SKM-1 (cell line): Measurements from ENCODE around the gene PTPRE.

ENCODE experiments used
- DNase-seq: peaks from one replicate; lab custom pipeline; 2025; ENCODE audit not compliant: unreplicated experiment; lab: John Stamatoyannopoulos, UW

PTPRE gene

GRCh38 chr10:128068398-128069285 is 161.7 kb downstream of the PTPRE start:
- DNase-seq: no peak

- peak; percentile 54 for DNase-seq
Measured at GRCh38 chr10:128069351-128070051, 162.6 kb downstream of the PTPRE start.

GRCh38 chr10:128070161-128070560 is 163.3 kb downstream of the PTPRE start:
- no peak for DNase-seq

- no peak for DNase-seq
Measured at GRCh38 chr10:128070721-128071416, 164.0 kb downstream of the PTPRE start.

GRCh38 chr10:128071417-128071782 is 164.5 kb downstream of the PTPRE start:
- DNase-seq: no peak

DNA sequence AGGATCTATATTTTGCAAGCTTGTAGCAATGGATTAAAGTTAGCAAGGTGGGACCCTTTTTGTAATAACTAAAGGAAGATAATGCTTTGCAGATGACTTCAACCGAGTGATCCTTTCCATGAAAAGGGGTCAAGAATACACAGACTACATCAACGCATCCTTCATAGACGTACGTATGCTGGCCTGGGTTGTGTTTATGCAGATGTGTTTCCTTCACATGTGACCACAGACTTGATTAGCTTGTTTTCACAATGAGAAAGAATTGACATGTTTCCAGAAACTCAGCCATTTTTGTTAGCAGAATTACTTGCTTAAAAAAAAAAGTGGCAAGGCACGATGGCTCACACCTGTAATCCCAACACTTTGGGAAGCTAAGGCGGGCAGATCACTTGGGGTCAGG is 165.1 kb downstream of the PTPRE start:
- DNase-seq: no peak

GRCh38 chr10:128072941-128073645 is 166.2 kb downstream of the PTPRE start:
- DNase-seq: no peak

- DNase-seq: no peak
Measured at GRCh38 chr10:128073890-128074289, 167.0 kb downstream of the PTPRE start.

DNA sequence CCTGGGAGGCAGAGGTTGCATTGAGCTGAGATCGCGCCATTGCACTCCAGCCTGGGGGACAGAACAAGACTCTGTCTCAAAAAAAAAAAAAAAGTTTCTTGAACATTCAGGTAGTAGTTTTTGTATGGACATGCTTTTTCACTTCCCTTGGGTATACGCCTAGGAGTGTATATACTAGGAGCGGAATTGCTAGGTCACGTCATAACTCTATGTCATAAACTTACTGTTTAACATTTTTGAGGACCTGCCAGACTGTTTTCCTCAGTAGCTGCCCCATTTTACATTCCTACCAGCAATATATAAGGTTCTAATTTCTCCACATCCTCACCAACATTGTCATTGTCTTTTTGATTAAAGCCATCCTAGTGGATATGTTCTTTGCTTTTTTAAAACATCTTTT is 167.7 kb downstream of the PTPRE start:
- DNase-seq: no peak

DNA sequence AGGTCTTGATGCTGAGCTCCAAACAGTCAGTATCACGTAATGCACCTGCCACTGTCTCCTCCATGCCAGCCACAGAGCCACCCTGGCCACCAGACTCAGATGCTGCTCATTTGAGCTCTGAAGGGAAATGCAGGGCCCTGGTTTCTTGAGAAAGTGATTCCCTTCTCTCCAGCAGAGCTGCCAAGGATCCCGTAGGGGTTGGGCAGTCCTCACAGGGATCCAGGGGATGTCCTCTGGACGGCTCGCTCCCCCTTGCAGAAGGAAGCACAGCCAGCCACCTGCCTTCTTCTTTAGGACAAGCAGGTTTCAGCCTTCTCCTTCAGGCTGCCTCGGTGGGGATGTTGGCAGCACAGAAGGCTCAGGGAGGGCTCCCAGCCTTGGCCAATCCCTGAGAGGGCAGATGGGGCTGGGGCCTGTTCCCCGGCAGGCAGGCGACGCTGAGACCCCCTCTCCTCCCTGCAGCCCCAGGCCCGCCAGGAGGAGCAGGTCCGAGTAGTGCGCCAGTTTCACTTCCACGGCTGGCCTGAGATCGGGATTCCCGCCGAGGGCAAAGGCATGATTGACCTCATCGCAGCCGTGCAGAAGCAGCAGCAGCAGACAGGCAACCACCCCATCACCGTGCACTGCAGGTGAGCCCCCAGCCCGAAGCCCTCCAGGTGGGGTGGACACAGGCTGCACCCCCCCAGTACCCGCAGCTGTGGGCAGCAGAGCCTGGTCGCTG is 170.4 kb downstream of the PTPRE start:
- no peak for DNase-seq

GRCh38 chr10:128078136-128078969 is 171.4 kb downstream of the PTPRE start:
- DNase-seq: no peak

- no peak for DNase-seq
Measured at GRCh38 chr10:128080231-128080630, 173.3 kb downstream of the PTPRE start.

- no peak for DNase-seq
Measured at GRCh38 chr10:128080641-128081040, 173.7 kb downstream of the PTPRE start.

DNA sequence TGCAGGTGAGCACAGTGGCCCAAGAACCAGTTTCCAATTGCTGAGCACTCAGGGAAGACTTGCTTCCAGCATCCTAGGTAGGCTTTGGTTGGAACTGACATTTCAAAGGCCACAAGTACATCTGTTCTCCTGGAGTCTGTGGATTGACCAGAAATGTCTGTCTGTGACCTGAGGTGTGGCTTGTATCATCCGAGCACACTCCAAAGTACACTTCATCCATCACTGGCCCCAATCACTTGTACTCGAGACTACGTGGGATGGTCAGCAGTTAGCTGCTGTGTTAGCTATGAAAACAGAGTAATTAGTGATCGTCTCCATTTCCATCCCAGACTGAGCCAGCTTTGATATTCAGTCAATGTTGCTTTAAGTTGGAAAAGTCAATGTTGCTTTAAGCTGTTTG is 174.3 kb downstream of the PTPRE start:
- no peak for DNase-seq

GRCh38 chr10:128081720-128082119 is 174.8 kb downstream of the PTPRE start:
- no peak for DNase-seq

DNA sequence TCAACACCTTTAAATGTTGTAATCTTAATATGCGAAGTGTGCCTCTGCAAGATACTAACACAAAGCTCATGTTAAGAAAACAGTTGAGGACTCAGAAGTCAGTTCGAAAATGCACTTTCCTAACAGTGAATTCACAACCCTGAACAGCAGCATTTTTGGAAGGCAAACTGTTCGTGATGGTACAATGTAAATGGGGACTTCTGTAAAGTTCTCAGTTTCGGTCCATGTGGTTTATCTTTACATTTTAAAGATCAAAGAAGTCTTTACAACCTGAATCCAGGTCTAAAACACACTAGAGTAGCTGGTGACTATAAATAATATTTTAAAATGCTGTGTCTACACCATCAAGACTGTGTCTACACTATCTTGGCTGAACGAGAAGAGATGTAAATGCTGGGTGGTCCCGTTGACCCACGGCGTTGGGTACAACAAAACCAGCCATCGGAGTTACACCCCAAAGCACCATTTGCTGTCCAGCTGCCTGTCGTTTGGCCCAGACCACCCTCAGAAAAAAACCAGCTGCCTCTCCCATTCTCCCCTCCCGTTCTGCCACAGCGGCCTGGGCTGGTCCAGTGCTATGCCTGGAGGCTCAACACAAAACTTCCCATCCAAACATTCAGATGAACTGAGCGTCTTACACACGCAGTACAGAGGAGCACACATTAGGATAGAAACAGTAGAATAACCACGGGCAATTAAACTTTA is 176.4 kb downstream of the PTPRE start:
- no peak for DNase-seq

GRCh38 chr10:128084364-128084763 is 177.5 kb downstream of the PTPRE start:
- DNase-seq: no peak

GRCh38 chr10:128084991-128085390 is 178.1 kb downstream of the PTPRE start:
- DNase-seq: no peak
